ENCODE data around the gene MAF.

The MAF gene

DNA sequence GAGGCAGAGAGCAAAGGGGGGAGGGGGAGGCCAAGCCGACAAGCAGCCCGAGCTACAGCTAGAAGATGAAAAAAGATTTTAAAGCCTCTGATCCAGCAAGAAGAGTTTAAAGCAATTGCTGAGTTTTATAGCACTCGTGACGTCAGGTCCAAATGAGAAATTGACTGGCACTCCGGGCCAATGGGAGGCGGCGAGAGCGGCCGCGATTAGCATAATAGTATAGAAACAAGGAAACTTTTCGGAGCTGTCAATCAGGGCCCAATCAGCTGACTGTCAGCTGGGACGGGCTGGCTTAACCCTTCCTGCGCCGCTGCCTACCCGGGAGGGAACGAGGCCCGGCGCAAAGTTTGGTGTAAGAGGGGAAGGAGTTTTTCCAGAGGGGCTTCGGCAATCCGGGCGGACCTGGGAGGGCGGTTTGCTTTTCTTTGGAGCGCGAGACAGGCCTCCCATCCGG lies at the start of gene MAF:
MAF (minus strand) TSS at position 100 of the 454 bp plus-strand sequence. CDS start 835 bp downstream, outside the sequence.
- H3K27ac ChIP-seq, result peak within 1 kb of the TSS; percentile 89
- DNase-seq (ENCODE audit: low read depth, low spot score), result peak; percentile 85

- H3K27ac ChIP-seq, result no peak overlapping the region
- no peak for DNase-seq (ENCODE audit: low read depth, low spot score)
Observed at GRCh38 chr16:79648826-79649225, 48.3 kb upstream of the MAF start.

DNA sequence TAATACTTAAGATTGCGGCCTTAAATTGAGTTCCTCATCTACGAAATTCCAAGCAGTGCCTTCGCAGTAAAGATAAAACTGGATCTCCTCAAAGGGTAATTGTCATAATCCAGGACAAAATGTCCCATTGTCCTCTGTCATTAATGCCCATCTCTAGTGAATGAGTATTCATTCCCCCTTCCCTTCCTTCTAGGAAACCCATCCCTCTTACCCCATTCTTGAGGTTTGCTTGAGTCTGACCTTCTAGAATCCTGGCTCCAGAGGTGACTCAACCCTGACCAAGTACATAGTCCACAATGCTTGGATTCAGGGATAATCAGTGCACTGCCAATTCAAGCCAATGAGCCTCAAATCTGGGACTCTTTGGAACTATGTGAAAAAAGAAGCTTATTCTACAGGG lies 47.0 kb upstream of the MAF start:
- H3K27ac ChIP-seq, result no peak overlapping the region
- DNase-seq (ENCODE audit: low read depth, low spot score), result no peak

DNA sequence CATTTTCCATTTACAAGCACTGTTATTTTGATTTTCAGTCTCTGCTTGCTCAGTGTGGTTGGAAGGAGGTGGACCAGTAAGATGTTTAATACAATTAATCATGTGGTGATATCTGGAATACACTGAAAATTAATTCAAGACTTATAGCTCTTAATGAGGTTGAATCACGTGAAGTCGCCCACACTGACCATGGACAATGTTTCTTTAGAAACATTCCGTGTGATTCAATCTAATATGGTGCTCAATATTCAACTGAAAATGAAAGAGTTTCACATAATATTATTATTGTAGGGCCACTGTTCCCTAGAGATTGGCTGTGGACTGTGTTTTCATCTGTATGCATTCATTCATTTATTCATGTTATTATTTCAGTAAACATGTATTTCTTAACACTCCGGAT lies 45.2 kb upstream of the MAF start:
- peak overlapping the region; percentile 83 for H3K27ac ChIP-seq

DNA sequence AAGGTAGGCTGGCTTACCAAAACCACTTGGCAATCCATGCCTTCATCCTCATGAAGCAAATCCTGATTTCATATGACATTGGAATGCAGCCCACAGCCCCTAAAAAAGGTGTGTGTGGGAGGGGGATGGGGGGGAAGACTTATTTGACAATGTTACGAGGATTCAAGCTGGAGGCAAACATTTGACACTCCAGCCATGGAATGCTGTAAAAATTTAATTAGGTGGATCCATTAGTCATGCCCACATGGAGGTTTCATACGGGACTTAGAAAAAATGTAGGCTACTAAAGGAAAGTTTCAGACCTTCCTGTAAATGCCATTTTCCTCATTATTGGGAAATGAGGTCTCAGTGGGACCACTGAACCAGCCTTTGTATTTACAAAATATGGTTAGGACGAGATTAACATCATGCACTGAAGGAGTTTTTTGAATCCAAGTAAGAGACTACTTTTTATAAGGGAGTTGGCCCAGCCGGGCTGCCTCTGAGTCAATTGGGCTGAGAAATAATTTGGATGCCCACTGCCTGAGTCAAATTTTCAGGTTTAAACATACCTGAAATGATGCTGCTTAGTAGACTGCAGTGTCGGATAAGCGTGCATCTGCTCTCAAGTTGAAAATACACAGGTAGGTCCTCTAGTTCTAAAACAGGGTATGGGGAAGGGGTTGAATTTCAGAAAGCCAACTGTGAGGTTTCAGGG lies 44.6 kb upstream of the MAF start:
- DNase-seq (ENCODE audit: low read depth, low spot score), result no peak
- H3K27ac ChIP-seq, result peak overlapping the region; percentile 83

More for the DNA sequence above, 45.2 kb upstream of the MAF start:
- DNase-seq (ENCODE audit: low read depth, low spot score), result no peak

DNA sequence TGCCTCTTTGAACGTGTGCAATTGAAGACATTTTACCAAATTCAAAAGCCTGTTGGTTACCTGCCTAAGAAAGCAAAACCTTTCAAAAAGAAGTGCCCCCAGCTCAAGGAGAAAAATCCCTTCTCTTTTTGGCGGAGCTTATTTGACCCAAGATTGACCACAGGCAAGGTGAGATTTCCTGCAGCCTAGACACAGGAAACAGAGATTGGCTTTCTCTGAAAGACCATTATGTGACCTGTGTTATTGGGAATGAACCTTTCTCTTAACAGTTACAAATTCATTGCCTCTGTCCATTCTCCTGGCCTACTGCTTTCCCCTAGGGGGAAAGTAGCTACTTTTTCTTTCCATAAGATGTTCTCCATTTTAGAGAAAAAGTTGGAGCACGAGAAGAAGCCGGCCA lies 42.1 kb upstream of the MAF start:
- DNase-seq (ENCODE audit: low read depth, low spot score), result no peak
- no peak overlapping the region for H3K27ac ChIP-seq

- no peak for DNase-seq (ENCODE audit: low read depth, low spot score)
- peak overlapping the region; percentile 93 for H3K27ac ChIP-seq
Observed at GRCh38 chr16:79640513-79641360, 40.2 kb upstream of the MAF start.

GRCh38 chr16:79639576-79640311 lies 39.2 kb upstream of the MAF start:
- peak overlapping the region; percentile 93 for H3K27ac ChIP-seq
- DNase-seq (ENCODE audit: low read depth, low spot score), result peak; percentile 77

GRCh38 chr16:79638386-79638785 lies 37.8 kb upstream of the MAF start:
- DNase-seq (ENCODE audit: low read depth, low spot score), result no peak
- H3K27ac ChIP-seq, result no peak overlapping the region

- H3K27ac ChIP-seq, result no peak overlapping the region
- no peak for DNase-seq (ENCODE audit: low read depth, low spot score)
Observed at GRCh38 chr16:79635488-79635887, 35.0 kb upstream of the MAF start.

DNA sequence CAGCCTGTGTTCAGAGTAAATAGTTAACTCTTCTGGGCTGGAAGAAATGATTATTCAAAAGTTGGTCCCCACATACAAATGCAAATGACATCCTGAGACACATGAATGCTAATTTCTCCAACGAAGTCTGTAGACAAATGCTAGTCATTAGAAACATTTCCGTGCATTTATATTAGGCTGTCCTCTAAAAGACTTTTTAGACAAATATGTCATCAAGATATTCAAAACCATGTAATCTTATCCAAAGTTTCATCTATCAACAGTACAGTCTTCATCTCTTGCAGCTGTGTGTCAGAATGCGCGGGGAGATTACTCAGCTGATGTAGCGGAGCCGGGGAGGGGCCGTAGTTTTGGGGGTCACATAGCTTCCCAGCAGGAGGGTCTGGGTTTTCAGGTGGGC lies 33.8 kb upstream of the MAF start:
- DNase-seq (ENCODE audit: low read depth, low spot score), result no peak
- no peak overlapping the region for H3K27ac ChIP-seq

DNA sequence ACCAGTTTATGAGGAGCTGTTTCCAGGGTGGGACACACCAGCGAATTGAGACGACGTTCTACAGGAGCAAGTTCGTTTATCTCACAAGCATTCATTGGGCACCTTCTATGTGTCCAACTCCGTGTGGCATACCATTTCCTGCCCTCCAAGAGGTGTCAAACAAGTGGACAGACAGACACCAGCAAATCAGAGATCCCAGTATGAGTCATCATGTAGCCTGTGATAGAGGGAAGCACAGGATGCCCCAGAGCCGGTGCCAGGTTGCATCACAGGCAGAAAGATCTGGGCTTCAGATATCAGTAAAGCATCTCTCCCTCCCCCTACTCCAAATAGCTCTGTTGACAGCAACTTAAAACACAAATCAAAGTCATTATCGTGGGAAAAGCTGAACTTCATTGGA lies 31.8 kb upstream of the MAF start:
- no peak for DNase-seq (ENCODE audit: low read depth, low spot score)
- H3K27ac ChIP-seq, result no peak overlapping the region

DNA sequence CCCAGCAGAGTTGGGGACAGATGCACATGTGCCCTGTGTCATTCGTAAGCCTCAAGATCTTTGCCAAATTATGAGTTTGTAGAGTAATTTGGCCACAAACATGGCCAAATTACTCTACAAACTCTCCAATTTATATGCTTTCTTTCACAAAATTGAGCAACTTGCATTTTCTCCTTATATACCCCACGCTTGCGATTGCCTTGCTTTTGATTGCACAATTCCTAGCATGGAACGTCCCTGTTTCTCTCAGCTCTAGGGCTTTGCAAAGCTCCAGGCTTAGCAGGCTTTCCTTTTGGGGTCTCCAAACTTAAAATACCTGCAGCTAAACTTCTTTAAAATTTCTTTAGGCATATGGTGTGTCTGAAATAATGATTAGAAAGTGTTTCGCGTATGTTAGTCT lies 28.5 kb upstream of the MAF start:
- no peak for DNase-seq (ENCODE audit: low read depth, low spot score)
- no peak overlapping the region for H3K27ac ChIP-seq

- H3K27ac ChIP-seq, result no peak overlapping the region
- no peak for DNase-seq (ENCODE audit: low read depth, low spot score)
Observed at GRCh38 chr16:79628501-79628975, 28.0 kb upstream of the MAF start.

DNA sequence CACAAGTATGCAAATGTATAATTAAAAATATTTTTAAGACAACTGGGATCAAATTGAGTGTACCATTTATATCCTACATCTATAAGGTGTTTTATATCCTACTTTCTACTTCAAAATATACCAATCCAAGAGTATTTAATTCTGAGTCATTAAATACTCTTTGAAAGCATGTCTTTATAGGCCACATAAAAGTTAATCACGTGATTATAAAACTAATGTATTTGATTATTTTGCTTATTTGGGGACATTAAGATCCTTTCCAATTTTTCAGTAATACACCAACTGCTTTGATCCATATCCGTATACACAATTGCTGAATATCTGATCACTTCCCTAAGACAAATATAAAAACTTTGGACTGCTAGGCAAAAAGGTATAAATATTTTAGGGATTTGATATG lies 26.6 kb upstream of the MAF start:
- H3K27ac ChIP-seq, result no peak overlapping the region
- no peak for DNase-seq (ENCODE audit: low read depth, low spot score)

- no peak for DNase-seq (ENCODE audit: low read depth, low spot score)
Observed at GRCh38 chr16:79625738-79626137, 25.2 kb upstream of the MAF start.

GRCh38 chr16:79623824-79624223 lies 23.3 kb upstream of the MAF start:
- H3K27ac ChIP-seq, result no peak overlapping the region
- no peak for DNase-seq (ENCODE audit: low read depth, low spot score)

More at GRCh38 chr16:79625738-79626137, 25.2 kb upstream of the MAF start:
- H3K27ac ChIP-seq, result no peak overlapping the region

GRCh38 chr16:79623062-79623461 lies 22.5 kb upstream of the MAF start:
- no peak overlapping the region for H3K27ac ChIP-seq
- no peak for DNase-seq (ENCODE audit: low read depth, low spot score)

DNA sequence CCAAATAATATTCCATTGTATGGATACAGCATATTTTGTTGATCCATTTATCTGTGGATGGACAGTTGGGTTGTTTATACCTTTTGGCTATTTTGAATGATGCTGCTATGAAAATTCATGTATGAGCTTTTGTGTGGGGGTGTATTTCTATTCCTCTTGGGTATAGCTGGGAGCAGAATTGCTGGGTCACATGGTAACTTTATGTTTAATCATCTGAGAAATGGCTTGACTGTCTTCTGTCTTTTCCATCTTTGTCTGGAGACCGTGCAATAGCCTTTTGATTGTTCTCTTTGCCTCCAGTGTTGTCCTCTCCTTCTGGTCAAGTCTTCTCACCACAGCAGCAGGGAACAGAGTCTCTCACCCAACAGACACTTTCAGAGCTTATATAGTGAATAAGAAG lies 20.5 kb upstream of the MAF start:
- no peak overlapping the region for H3K27ac ChIP-seq
- no peak for DNase-seq (ENCODE audit: low read depth, low spot score)

DNA sequence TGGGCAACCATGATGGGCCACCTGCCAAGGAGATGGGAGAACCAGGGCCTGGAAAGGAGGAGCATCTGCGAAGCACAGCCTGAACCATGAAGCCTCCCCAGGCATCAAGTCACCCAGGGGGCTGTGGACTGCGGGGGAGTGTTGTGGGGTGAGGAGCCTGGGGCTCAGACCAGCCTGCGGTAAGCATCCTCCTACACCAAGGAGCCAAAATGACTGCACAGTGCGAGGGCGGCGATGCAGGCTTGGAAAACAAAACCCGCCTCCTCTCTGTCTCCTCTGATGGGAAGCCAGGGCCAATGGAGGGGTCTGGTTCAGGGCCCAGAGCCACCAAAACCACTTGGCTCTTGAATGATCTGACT lies 18.1 kb upstream of the MAF start:
- no peak overlapping the region for H3K27ac ChIP-seq
- DNase-seq (ENCODE audit: low read depth, low spot score), result no peak

Data from epithelial cell of prostate (primary cell).